GM12892 (cell line): ENCODE results near the gene PACS1.

ENCODE experiments used
- POLR2A ChIP-seq: IDR thresholded peaks from 2 replicates; pipeline ENCODE4 v1.6.1; 2011; ENCODE audit warnings: low read depth, low read length, control low read depth
- POLR2AphosphoS5 ChIP-seq: IDR thresholded peaks from 2 replicates; pipeline ENCODE4 v1.6.1; 2011; ENCODE audit warnings: low read depth, low read length, control low read depth
- TAF1 ChIP-seq: IDR thresholded peaks from 2 replicates; pipeline ENCODE4 v1.6.1; 2011; ENCODE audit warnings: low read depth, mild to moderate bottlenecking, control low read depth, low read length, borderline replicate concordance

DNA sequence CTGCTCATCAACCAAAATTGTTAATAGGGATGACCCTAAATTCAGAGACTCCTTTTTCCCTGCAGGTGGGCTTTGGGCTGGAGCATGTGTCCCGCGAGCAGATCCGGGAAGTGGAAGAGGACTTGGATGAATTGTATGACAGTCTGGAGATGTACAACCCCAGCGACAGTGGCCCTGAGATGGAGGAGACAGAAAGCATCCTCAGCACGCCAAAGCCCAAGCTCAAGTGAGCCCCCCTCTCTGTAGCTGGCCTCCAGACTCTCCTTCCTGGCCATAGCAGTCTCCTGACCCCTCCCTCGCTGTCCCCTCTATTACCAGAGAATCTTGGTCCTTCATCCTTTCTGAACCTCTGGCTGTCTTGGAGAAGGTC lies 150.5 kb downstream of the PACS1 start:
- TF ChIP-seq POLR2AphosphoS5, result no peak
- no peak for TF ChIP-seq POLR2A
- TF ChIP-seq TAF1, result no peak
